Fibroblast of lung (primary cell): ENCODE results near the gene CCDC97. TPM values are rescaled to one million over a fixed set of nuclear protein-coding genes. Genes with fewer than 3 reads are reported as not detected.

ENCODE experiments used
- DNase-seq, 2 donors: peaks; one replicate each; pipeline versions ENCODE4 v3.0.0 to v3.0.0-alpha.2; 2010; ENCODE audit warnings: low read depth in 2 of 2
- H2AFZ ChIP-seq: 2 replicates; pipeline ENCODE4 v1.5.1; 2012; ENCODE audit warnings: low read length, control low read depth, inconsistent platforms
- H3K27ac ChIP-seq: 2 replicates; pipeline ENCODE4 v1.5.1; 2011; ENCODE audit warnings: low read length, control low read depth; ENCODE audit not compliant: insufficient read depth
- H3K27me3 ChIP-seq: 2 replicates; pipeline ENCODE4 v1.5.1; 2011; ENCODE audit warnings: mild to moderate bottlenecking, low read length; ENCODE audit not compliant: control insufficient read depth, insufficient read depth
- H3K36me3 ChIP-seq: 2 replicates; pipeline ENCODE4 v1.5.1; 2011; ENCODE audit warnings: low read length; ENCODE audit not compliant: control insufficient read depth, insufficient read depth
- H3K4me1 ChIP-seq: 2 replicates; pipeline ENCODE4 v1.5.1; 2011; ENCODE audit warnings: low read length; ENCODE audit not compliant: control insufficient read depth, insufficient read depth; ENCODE audit errors: extremely low read depth
- H3K4me2 ChIP-seq: 2 replicates; pipeline ENCODE4 v1.5.1; 2011; ENCODE audit warnings: low read length, control low read depth; ENCODE audit not compliant: insufficient read depth; ENCODE audit errors: extremely low read depth
- H3K4me3 ChIP-seq, 4 experiments: fragments of 200-600 bp in 1 of 4; sonication (generic) in 1 of 4; replicated peaks in 1 of 4; 2 replicates each; pipeline ENCODE4 v1.5.1; 2011 to 2016; ENCODE audit warnings: low read length in 4 of 4, low read depth in 3 of 4, mild to moderate bottlenecking in 3 of 4, control low read depth in 2 of 4, inconsistent platforms in 1 of 4, mixed read lengths in 1 of 4; ENCODE audit not compliant: insufficient read depth in 1 of 4; ENCODE audit errors: control extremely low read depth in 1 of 4
- H3K79me2 ChIP-seq: 2 replicates; pipeline ENCODE4 v1.5.1; 2012; ENCODE audit warnings: mild to moderate bottlenecking, low read length, inconsistent platforms; ENCODE audit not compliant: control insufficient read depth, insufficient read depth
- H3K9ac ChIP-seq: 2 replicates; pipeline ENCODE4 v1.5.1; 2011; ENCODE audit warnings: mild to moderate bottlenecking, low read length, control low read depth; ENCODE audit not compliant: insufficient read depth
- H3K9me3 ChIP-seq: 2 replicates; pipeline ENCODE4 v1.5.1; 2012; ENCODE audit warnings: low read depth, low read length; ENCODE audit not compliant: control insufficient read depth, insufficient read depth
- H4K20me1 ChIP-seq: 2 replicates; pipeline ENCODE4 v1.5.1; 2011; ENCODE audit warnings: low read length; ENCODE audit not compliant: control insufficient read depth, insufficient read depth; ENCODE audit errors: extremely low read depth
- CTCF ChIP-seq, 2 donors: IDR thresholded peaks in 1 of 2; conservative IDR thresholded peaks in 1 of 2; 1 replicate in 1 of 2; 2 replicates in 1 of 2; pipeline ENCODE4 v1.5.1; 2011 to 2012; ENCODE audit warnings: low read length in 2 of 2, control low read depth in 1 of 2, inconsistent platforms in 1 of 2, low read depth in 1 of 2, mild to moderate bottlenecking in 1 of 2
- EZH2 ChIP-seq: IDR thresholded peaks from 2 replicates; pipeline ENCODE4 v1.5.1; 2012; ENCODE audit warnings: low read length, control low read depth, mild to moderate bottlenecking; ENCODE audit errors: missing control alignments
- polyA plus RNA-seq, 2 donors: library from polyadenylated mRNA; depleted of rRNA in 1 of 2; stranded (reverse) in 1 of 2; unstranded in 1 of 2; fragments of >200 nt; gene quantifications; 2 replicates each; pipeline ENCODE4 v1.2.1, GENCODE V29; 2011 to 2012; ENCODE audit warnings: missing spikeins in 1 of 2
- total RNA-seq: library from RNA; depleted of rRNA; stranded (reverse); fragments of >200 nt; gene quantifications from 2 replicates; pipeline ENCODE4 v1.2.1, GENCODE V29; 2014

Gene CCDC97
- total and polyA plus RNA-seq, 2 donors (not counting 1 experiment from before 2014, with no cell fraction given), result 6.3 to 7.8 TPM

- no peaks in the 10 kb centered on the region for H3K27me3 ChIP-seq
- TF ChIP-seq CTCF (conservative IDR thresholded peaks at IDR 0.05 in 1 of 2, IDR thresholded peaks at IDR 0.05 in 1 of 2; ENCODE audit: low read depth in 1 of 2, low read length in 2 of 2) (no peak), EZH2 (no peak)
- H3K79me2 ChIP-seq, result peaks cover 4% of the 10 kb centered on the region
- H3K36me3 ChIP-seq, result peaks cover 40% of the 10 kb centered on the region
- peaks cover 23% of the 10 kb centered on the region for H3K4me1 ChIP-seq
- H3K27ac ChIP-seq, result no peak overlapping the region
- H3K9ac ChIP-seq, result no peak overlapping the region
- H3K4me2 ChIP-seq, result no peak overlapping the region
- H4K20me1 ChIP-seq, result no peaks in the 10 kb centered on the region
- no peak overlapping the region for H3K4me3 ChIP-seq
- no peak for DNase-seq
- H2AFZ ChIP-seq, result no peak overlapping the region
- H3K9me3 ChIP-seq, result no peaks in the 10 kb centered on the region
Observed at GRCh38 chr19:41294393-41294792, 15.6 kb upstream of the CCDC97 start.

GRCh38 chr19:41295499-41295898 is 14.5 kb upstream of the CCDC97 start:
- TF ChIP-seq EZH2 (no peak), CTCF (conservative IDR thresholded peaks at IDR 0.05 in 1 of 2, IDR thresholded peaks at IDR 0.05 in 1 of 2; ENCODE audit: low read depth in 1 of 2, low read length in 2 of 2) (no peak)

GRCh38 chr19:41296433-41296871 is 13.5 kb upstream of the CCDC97 start:
- H2AFZ ChIP-seq, result no peak overlapping the region
- peaks cover 7% of the 10 kb centered on the region for H3K79me2 ChIP-seq
- no peak for TF ChIP-seq CTCF (conservative IDR thresholded peaks at IDR 0.05 in 1 of 2, IDR thresholded peaks at IDR 0.05 in 1 of 2; ENCODE audit: low read depth in 1 of 2, low read length in 2 of 2)
- peaks cover 30% of the 10 kb centered on the region for H3K4me1 ChIP-seq
- H3K9me3 ChIP-seq, result no peaks in the 10 kb centered on the region
- H3K36me3 ChIP-seq, result peaks cover 43% of the 10 kb centered on the region
- no peak overlapping the region for H3K4me2 ChIP-seq
- H3K9ac ChIP-seq, result no peak overlapping the region
- H3K4me3 ChIP-seq, result no peak overlapping the region
- no peaks in the 10 kb centered on the region for H4K20me1 ChIP-seq
- no peaks in the 10 kb centered on the region for H3K27me3 ChIP-seq
- DNase-seq, result no peak
- peak overlapping the region; percentile 22 for H3K27ac ChIP-seq

More at GRCh38 chr19:41295499-41295898, 14.5 kb upstream of the CCDC97 start:
- H3K27me3 ChIP-seq, result no peaks in the 10 kb centered on the region
- no peak overlapping the region for H3K9ac ChIP-seq
- H3K4me2 ChIP-seq, result no peak overlapping the region
- H3K27ac ChIP-seq, result no peak overlapping the region
- H3K36me3 ChIP-seq, result peaks cover 41% of the 10 kb centered on the region
- peaks cover 30% of the 10 kb centered on the region for H3K4me1 ChIP-seq
- no peak overlapping the region for H2AFZ ChIP-seq
- no peaks in the 10 kb centered on the region for H4K20me1 ChIP-seq
- no peak for DNase-seq
- H3K79me2 ChIP-seq, result peaks cover 5% of the 10 kb centered on the region
- H3K9me3 ChIP-seq, result no peaks in the 10 kb centered on the region
- H3K4me3 ChIP-seq, result no peak overlapping the region
